Testis (tissue), 5 donors: ENCODE measurements around the gene SUPT20H. TPM values are rescaled to one million over a fixed set of nuclear protein-coding genes. Genes with fewer than 3 reads are reported as not detected.

Source experiments
- DNase-seq: peaks from one replicate; pipeline ENCODE4 v3.0.0-alpha.2; 2019
- H3K27ac ChIP-seq, 2 donors: fragments of 200-600 bp; sonication (generic); one replicate each; pipeline ENCODE4 v1.5.1; 2019
- H3K27me3 ChIP-seq: fragments of 200-600 bp; sonication (generic); one replicate; pipeline ENCODE4 v1.5.1; 2019
- H3K36me3 ChIP-seq: fragments of 200-600 bp; sonication (generic); one replicate; pipeline ENCODE4 v1.5.1; 2017; ENCODE audit warnings: low read depth; ENCODE audit errors: missing control alignments
- H3K4me1 ChIP-seq: fragments of 200-600 bp; sonication (generic); one replicate; pipeline ENCODE4 v1.5.1; 2019
- H3K4me3 ChIP-seq, 2 donors: fragments of 200-600 bp; sonication (generic); one replicate each; pipeline ENCODE4 v1.5.1; 2017 to 2019
- H3K9me3 ChIP-seq: fragments of 200-600 bp; sonication (generic); one replicate; pipeline ENCODE4 v1.5.1; 2017
- POLR2A ChIP-seq: fragments of 450-650 bp; IDR thresholded peaks from one replicate; pipeline ENCODE4 v1.6.1; 2017; ENCODE audit warnings: antibody characterized with exemption, mild to moderate bottlenecking, moderate library complexity
- WGBS, 2 donors: methylation state at CpG; one replicate each; pipeline ENCODE4 v1.1.5; 2018; 5-methylcytosine and 5-hydroxymethylcytosine counted together
- intact Hi-C: fragments of 100-400 bp; cut with DNase I; formaldehyde crosslinking; loops from one replicate; pipeline ENCODE4 v1.15.1; 2023; ENCODE audit warnings: low total_unique reads
- long read RNA-seq, 2 donors: transcript quantifications; one replicate each; lab custom pipeline, GENCODE V29; 2026
- polyA plus RNA-seq: library from polyadenylated mRNA; stranded (reverse); fragments of 350-450 nt; fragmentation: Illumina TruSeq; extraction: RNeasy Lipid Tissue Mini Kit (QIAGEN cat#74804); gene quantifications from one replicate; pipeline ENCODE4 v1.2.3, GENCODE V29; 2014; ENCODE audit warnings: low read depth, low replicate concordance; ENCODE audit not compliant: insufficient read depth
- total RNA-seq, 2 donors: library from RNA; depleted of rRNA; stranded (reverse); fragments of >200 nt; gene quantifications; one replicate each; pipeline ENCODE4 v1.2.3, GENCODE V29; 2016
- TF ChIP-seq, protein P1 (sequence below), 3 experiments: fragments of 450-650 bp in 2 of 3; fragments of 200-600 bp in 1 of 3; sonication (generic) in 1 of 3; IDR thresholded peaks; one replicate each; pipeline ENCODE4 v1.5.1; 2016 to 2019; ENCODE audit warnings: antibody characterized with exemption in 3 of 3, mild to moderate bottlenecking in 2 of 3, moderate library complexity in 1 of 3

SUPT20H gene
- 100 to 1,000 TPM; 109 to 119 TPM for total RNA-seq
- polyA plus RNA-seq: 176 TPM
- long read RNA-seq, donor 1, partial matches to known transcripts: 0 of 1 reads
- long read RNA-seq, donor 1, other reads (novel, unspliced or antisense): 0 of 1 reads
- long read RNA-seq, donor 2, partial matches to known transcripts: 0 of 3 reads
- long read RNA-seq, donor 2, other reads (novel, unspliced or antisense): 0 of 3 reads

DNA sequence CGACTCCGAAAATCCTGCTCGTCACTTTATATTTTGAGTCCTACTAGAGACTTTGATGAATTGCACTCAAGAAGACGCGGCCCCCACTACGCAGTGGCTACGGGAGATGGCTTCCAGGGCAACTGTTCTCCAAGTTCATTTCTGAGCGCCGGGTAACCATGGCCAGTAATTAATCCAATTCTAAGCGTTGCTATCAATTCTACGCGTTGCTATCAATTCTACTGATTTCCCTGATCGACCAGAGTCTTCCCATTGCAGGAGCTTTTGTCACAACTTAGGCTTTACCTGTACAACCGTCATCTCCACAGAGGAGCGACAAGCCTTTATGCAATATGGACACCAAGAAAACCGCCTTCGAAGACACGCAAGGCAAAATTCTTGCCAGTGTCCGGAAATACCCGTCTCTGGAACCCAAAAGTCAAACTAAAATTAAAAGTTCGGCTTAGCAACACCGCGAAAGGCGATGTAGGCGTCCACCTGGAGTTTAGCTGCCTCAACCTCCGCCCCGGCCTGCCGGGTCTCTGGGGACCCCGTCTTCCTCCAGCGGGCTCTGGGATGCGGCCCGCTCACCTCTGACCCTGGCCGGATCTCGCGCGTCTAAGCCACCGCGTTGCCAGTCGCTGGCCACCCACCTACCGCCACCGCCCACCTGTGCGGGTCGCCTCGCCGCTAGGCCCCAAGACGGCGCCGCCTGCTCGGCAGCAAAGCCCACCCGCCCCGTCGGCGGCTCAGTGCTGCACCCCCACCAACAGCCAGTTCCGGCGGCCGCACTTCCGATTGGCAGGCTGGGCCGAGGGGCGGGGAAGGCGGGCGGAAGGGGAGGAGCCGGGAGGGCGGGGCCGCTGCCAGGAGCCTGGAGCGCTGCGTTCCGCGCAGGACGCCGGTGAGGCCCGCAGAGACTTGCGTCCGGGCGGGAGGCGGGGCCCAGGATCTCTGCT, at the start of gene SUPT20H:
Gene SUPT20H (minus strand): TSS at position 779 of the 938 bp plus-strand sequence. CDS start 8,198 bp downstream, outside the sequence.
- peak within 1 kb of the TSS; percentile 67 to 85 for H3K4me3 ChIP-seq
- WGBS, 2 donors: 0 to 1% methylated on average over 37 to 74 of the region's 75 CpGs
- TF ChIP-seq, protein P1, sequence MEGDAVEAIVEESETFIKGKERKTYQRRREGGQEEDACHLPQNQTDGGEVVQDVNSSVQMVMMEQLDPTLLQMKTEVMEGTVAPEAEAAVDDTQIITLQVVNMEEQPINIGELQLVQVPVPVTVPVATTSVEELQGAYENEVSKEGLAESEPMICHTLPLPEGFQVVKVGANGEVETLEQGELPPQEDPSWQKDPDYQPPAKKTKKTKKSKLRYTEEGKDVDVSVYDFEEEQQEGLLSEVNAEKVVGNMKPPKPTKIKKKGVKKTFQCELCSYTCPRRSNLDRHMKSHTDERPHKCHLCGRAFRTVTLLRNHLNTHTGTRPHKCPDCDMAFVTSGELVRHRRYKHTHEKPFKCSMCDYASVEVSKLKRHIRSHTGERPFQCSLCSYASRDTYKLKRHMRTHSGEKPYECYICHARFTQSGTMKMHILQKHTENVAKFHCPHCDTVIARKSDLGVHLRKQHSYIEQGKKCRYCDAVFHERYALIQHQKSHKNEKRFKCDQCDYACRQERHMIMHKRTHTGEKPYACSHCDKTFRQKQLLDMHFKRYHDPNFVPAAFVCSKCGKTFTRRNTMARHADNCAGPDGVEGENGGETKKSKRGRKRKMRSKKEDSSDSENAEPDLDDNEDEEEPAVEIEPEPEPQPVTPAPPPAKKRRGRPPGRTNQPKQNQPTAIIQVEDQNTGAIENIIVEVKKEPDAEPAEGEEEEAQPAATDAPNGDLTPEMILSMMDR (IDR thresholded peaks at IDR 0.05): no peak
- TF ChIP-seq POLR2A: peak; percentile 49
- intact Hi-C loops: no loop called here
- peak; percentile 96 for DNase-seq
- H3K27ac ChIP-seq: peak within 1 kb of the TSS; percentile 79
- H3K36me3 ChIP-seq: no peaks in the 10 kb centered on the region
- H3K27me3 ChIP-seq: no peaks in the 10 kb centered on the region
- H3K4me1 ChIP-seq: no peaks in the 10 kb centered on the region
- H3K9me3 ChIP-seq: no peaks in the 10 kb centered on the region

DNA sequence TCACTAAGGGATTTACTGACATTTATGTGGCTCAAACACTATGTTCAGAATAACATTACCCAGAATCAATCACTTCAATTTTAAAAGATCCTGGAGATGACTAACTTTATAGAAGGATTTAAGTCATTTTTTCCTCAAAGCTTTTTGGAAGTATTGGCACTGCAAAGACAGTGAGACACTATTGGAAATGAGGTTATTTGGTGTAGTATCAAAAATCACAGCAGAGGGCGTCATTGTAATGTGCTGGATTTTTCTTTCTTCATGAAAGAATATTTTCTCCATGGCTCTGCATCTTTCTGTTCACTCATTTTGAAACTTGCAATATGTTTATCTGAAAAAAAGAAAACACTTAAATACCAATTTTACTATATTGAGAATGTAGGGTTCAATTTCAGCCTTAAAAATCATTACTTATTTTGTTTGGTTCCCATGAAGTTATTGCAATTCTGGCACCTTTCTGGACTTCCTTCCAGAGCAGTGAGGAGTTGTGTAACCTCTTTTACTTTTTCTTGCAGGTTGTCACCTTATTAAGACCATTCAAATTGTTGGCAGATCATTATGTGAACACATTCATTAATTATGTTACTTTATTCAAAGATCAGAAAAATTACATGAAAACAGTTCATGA, 49.7 kb upstream of the SUPT20H start:
- Histone ChIP-seq H3K36me3 (no peaks in the 10 kb centered on the region), H3K4me3 (no peak overlapping the region), H3K27me3 (no peaks in the 10 kb centered on the region), H3K4me1 (no peaks in the 10 kb centered on the region), H3K27ac (no peak overlapping the region), H3K9me3 (no peaks in the 10 kb centered on the region)
- WGBS, 2 donors: 20 to 31% methylated on average over 1 of the region's 1 CpG
- TF ChIP-seq, protein P1 (IDR thresholded peaks at IDR 0.05): peak; percentile 8 to 33 (median 32)
- TF ChIP-seq POLR2A: no peak
- intact Hi-C loops: no loop called here
- no peak for DNase-seq

DNA sequence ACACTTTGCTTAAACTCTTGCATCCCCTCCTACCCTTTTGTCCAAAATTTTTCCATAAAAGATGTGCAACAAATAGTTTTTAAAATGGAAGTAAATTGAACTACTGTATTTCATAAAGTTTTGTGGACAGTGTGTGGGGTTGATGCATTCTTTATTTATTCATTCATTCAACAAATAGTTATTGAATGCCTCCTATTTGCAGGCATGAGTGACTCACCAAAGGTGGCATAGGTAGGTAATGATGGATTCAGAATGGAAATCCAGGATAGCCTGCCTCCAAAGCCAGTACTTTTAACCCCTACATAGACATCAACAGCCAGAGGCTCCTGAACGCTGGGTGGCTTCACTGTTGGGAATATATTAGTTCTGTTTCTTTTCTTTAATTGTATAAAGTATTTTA, 48.4 kb upstream of the SUPT20H start:
- WGBS, 2 donors: 90 to 91% methylated on average over 1 of the region's 1 CpG
- intact Hi-C loops: no loop called here
- TF ChIP-seq, protein P1 (IDR thresholded peaks at IDR 0.05): no peak
- no peak for TF ChIP-seq POLR2A

GRCh38 chr13:37107456-37107855, 48.0 kb upstream of the SUPT20H start:
- DNase-seq: no peak
- intact Hi-C loops: no loop called here
- WGBS, 2 donors: 74 to 83% methylated on average over 4 of the region's 4 CpGs
- Histone ChIP-seq H3K9me3 (no peaks in the 10 kb centered on the region), H3K4me1 (no peaks in the 10 kb centered on the region), H3K36me3 (no peaks in the 10 kb centered on the region), H3K4me3 (no peak overlapping the region), H3K27me3 (no peaks in the 10 kb centered on the region), H3K27ac (no peak overlapping the region)
- TF ChIP-seq POLR2A: no peak
- TF ChIP-seq, protein P1 (IDR thresholded peaks at IDR 0.05): no peak

More for the DNA sequence above, 48.4 kb upstream of the SUPT20H start:
- Histone ChIP-seq H3K4me3 (no peak overlapping the region), H3K9me3 (no peaks in the 10 kb centered on the region), H3K36me3 (no peaks in the 10 kb centered on the region), H3K27ac (no peak overlapping the region), H3K27me3 (no peaks in the 10 kb centered on the region), H3K4me1 (no peaks in the 10 kb centered on the region)
- DNase-seq: no peak
